ENCODE data around the gene RMC1.
"Not testable (repeated sequence)": the region's sequence is repeated elsewhere in the genome, so short reads cannot be mapped to it uniquely, and the experiment has no call there.

RMC1 gene

DNA sequence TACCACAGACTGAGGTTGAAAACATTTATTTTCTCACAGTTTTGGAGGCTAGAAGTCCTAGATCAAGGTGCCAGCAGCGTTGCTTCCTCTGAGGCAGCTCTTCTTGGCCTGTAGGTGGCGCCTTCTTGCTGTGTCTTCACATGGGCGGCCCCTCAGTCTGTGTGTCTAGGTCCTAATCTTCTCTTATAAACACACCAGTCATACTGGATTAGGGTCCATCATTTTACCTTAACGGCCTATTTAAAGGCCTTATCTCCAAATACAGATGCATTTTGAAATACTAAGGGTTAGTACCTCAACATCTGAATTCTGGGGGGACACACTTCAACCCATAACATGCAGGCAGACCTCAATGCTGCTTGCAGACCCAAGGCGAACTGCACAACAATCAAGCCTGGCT is 4.4 kb upstream of the RMC1 start:
- peak; percentile 26 to 62 (median 38) for DNase-seq

DNA sequence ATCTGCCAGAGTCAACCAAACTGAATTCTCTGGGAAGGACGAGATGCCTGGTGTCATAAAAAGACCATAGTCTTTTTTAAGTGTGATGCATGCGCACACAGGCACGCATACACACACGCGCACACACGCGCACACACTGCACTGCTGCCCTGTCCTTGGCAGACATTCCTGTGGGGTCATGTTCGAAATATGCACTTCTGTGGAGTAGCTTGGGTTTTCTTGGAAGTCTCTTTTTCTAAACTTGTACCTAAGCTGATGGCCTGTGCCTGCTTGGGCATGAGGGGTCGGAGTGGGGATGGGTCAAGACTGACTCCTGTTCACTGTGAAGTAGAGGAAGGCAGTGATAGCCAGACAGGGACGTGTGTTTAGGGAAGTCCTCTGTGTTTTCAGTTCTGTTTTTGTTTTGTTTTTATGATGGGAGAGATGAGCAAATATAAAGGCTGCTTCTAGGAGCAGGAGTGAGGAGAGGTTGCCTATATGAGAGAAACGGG is 4.0 kb upstream of the RMC1 start:
- no peak for DNase-seq

DNA sequence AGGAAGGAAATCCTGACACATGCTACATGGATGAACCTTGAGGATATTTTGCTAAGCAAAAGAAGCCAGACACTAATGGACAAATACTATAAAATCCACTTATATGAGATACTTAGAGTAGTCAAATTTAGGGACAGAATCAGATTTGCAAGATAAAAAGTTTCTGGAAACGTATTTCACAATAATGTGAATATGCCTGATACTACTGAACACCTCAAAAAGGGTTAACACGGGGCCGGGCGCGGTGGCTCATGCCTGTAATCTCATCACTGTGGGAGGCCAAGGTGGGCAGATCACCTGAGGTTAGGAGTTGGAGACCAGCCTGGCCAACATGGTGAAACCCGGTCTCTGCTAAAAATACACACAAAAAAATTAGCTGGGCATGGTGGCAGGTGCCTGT is 1.7 kb upstream of the RMC1 start:
- DNase-seq: no peak

DNA sequence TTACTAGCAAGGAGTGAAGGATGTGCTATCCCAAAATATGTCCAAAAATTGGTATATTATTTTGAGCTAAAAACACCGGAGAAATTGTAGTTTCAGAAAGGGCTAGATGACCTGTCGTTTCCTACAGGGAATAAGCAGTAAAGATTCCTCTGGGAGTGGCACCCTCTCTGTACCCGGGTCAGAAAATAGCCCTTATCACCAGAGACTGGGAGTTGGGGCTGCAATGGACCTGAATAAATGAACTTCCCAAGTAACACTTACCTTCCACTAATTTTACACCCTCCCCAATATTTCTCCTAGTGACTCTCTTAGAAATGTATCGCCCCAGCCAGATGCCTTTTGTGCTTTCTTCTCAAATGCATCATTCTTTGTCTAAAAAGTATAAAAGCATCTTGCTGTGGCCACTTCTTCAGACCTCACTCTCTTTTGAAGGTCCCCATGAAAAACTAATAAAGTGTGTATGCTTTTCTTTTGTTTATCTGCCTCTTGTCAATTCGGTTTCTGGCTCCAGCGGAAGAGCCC is 734 bp upstream of the RMC1 start:
- DNase-seq: no peak

DNA sequence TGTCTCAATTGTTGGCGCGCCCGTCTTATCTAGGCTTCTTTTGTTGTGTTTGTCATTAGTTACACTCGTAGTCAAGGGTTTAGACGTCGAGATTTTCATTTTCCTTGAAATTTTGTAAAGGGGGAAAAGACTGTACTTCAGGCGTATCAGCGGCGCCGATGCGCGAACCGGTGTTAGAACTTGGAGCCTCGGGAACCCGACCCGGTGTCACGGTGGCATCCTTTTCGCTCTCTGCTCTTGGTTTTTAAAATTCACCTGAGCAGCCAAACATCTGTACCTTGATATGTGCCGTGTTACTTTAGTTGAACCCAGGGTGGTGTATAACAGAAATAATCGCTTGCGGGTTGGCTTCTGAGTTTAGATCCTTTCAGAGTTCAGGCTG is 643 bp downstream of the RMC1 start:
- no peak for DNase-seq

DNA sequence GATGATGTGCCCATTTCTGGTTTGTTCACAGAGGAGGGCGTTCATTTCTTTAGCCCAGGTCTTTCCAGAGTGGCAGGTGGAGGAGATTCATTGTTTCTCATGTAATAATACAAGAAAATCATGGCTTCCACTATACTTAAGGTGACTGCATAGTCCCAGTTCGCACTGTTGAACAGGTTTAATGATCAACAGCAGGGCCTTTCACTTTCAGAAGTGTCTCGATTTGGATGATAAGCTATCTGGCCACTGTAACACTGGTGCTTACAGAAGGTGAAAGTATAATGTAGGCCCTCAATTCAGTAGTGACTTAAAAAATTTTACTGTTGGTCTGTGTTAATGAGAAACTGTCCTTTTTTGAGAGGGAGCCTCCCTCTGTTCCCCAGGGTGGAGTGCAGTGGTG is 1.4 kb downstream of the RMC1 start:
- DNase-seq: no peak

DNA sequence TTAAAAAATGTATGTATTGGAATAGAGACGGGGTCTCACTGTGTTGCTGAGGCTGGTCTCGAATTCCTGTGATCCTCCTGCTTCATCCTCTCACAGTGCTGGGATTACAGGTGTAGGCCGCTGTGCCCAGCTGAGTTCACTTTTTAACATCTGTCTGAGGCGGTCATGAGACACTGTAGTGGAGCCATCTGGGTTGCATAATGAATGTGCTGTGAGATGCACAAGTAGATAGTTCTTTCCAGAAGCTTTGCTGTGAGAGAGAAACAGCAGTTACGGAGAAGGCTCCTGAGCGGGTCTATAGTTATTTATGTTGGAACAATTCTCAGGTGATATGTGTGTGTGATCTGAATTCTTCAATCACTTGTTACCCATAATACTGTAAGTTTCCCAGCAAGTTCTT is 3.1 kb downstream of the RMC1 start:
- DNase-seq: no peak

DNA sequence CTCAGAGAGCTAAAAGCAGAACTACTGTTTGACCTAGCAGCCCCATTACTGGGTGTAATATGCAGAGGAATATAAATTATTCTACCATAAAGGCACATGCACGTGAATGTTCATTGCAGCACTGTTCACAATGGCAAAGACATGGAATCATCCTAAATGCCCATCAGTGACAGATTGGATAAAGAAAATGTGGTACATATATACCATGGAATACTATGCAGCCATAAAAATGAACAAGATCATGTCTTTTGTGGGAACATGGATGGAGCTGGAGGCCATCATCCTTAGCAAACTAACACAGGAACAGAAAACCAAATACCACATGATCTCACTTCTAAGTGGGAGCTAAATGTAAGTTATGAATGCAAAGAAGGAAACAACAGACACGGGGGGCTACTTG is 7.6 kb downstream of the RMC1 start:
- not testable (repeated sequence) for DNase-seq

DNA sequence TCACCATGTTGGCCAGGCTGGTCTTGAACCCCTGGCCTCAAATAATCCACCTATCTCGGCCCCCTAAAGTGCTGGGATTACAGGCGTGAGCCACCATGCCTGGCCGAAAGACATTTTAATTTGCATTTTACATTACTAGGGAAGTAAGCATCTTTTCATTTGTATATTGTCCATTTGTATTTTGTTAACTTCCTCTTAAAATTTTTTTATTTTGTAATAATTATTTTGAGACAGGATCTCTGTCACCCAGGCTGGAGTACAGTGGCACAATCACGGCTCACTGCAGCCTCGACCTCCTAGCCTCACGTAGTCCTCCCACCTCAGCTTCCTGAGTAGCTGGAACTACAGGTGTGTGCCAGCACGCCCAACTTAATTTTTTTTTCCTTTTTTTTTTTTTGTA is 8.9 kb downstream of the RMC1 start:
- DNase-seq: not testable (repeated sequence)

DNA sequence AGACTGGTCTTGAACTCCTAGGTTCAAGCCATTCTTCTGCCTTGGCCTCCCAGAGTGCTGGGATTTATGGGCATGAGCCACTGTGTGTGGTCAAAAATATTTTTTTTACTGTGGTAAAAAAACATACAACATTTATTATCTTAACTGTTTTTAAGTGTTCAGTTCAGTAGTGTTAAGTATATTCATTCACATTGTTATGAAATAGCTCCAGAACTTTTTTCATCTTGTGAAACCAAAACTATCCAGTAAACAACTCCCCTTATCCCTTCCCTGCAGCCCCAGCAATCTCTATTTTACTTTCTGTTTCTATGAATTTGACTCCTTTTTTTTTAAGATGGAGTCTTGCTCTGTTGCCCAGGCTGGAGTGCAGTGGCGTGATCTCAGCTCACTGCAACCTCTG is 9.3 kb downstream of the RMC1 start:
- DNase-seq: no peak

DNA sequence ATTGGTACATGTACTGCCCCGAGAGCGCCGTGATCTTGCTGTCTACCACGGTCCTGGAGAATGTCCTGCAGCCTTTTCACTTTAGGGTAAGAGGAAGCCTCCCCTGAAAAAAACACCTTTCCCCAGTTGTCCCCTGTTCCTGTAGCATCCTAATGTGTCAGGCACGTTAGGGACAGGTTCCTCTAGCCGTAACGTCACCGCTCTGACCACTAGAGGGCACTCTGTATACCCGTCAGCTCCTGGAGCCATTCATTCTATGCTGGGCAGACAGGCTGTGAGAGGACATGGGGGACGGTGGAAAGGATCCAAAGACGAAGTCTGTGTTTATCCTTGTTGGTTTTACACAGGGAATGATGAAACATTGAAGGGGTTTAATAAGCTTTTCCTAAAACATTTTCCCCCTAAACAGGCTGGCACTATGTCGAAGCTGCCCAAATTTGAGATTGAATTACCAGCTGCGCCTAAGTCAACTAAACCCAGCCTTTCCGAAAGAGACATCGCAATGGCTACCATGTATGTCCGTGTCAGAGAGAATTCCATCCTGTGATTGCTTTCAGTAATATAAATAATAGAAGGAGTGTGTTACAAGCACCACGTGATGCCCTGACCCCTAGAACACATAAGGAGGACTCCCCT is 12.7 kb downstream of the RMC1 start:
- DNase-seq: peak; percentile 28 to 59 (median 51)

DNA sequence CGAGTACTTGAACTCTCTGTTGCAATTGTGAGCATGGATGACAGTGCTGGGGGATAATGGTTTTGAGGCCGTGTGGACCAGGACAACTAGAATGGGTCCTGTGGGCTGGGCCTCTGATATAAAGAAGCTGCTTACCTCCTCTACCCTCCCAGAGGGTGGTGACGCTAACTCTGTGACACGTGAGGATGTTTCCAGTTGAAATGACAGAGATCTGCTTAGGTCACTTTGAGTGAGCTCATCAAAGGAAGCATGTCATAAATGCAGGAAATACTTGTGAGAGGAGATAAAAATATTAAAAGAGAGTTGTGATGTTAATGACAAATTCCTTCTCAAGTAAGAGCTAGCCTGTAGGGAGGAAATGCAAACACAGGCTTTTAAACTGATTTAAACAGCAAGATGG is 16.4 kb downstream of the RMC1 start:
- no peak for DNase-seq

DNA sequence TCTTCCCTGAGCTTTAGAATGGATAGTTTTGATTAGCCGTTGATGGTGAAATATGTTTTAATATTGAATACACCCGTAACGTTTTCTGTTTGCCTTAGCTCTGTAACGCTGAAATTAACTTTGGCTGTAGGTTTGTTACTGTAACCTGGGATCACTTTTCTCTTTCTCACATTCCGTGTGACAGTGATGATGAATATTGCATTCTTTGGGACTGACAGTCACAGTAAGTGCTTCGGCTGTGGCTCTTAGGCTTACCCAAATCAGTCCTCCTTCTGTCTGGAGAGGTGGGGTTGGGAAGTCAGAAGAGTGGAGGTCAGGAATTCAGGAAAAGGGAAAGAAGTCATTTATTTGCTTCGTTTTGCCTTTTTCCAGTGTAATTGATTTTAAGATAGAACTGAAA is 18.0 kb downstream of the RMC1 start:
- no peak for DNase-seq

DNA sequence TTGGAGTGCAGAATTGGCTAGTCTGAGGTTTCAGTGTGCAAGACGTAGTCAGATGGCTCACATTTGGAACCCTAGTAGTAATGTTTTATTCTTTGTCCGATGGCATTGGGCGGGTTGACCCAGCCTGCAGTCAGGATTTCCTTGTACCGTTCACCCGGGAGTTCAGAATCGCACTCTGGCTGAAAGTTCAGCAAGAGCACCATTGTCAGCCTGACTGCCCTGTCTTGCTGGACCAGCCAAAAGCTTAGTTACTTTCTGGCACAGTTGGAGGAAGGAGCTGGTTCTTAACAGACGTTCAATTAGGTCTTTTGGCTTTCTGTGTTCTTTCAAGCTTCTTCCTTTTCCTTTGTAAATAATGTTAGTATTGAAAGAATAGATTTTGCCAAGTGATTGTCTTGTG is 18.6 kb downstream of the RMC1 start:
- no peak for DNase-seq

DNA sequence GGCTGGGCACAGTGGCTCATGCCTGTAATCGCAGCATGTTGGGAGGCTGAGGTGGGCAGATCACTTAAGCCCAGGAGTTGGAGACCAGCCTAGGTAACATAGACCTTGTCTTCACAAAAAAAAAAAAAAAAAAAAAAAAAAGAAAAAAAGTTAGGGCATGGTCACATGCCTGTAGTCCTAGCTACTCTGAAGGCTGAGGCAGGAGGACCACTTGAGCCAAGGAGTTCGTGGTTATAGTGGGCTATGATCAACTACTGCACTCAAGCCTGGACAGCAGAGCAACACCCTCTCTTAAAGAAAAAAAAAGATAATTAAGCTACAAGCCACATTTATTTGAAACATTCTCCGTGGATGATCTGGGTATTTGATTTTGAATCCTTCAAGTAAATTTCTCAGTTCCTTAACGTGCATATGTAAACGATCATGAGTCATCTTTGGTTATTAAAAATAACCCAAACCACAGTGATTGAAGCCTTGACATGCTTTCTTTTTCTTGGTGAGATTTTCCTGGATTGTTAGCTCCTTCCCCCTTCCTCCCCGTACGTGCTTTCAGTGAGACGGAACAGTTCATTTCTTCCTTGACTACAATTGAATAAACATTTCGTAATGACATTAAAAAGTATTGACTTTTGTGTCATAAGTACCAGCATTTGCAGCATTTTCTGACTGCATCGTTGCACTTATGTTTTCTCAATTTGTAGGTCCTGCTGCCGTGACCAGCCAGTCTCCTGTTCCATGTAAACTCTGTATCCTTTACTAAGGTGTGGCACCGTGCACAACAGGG is 20.3 kb downstream of the RMC1 start:
- DNase-seq: no peak

DNA sequence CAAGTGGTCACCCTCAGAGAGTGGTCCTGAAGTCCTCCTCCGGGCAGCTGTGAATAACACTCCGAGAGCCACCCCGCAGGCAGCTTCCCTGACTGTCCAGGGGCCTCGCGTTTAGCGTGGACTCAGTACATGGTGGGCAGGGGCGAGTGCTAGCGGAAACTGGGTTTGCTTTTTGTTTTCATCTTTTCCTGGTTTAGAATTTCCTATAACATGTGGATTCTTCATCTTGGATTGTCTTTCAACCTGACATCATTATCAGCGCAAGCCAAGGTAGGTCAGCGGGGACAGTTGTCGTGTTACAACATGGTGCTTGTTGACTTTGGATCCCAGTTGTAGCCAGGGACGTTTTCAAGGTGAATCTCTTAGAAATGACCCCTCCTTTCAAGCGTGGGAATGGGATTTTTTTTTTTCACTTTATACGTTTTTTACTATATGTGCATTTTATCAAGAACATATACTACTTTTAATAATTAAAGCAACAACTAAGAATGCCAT is 20.9 kb downstream of the RMC1 start:
- DNase-seq: no peak

DNA sequence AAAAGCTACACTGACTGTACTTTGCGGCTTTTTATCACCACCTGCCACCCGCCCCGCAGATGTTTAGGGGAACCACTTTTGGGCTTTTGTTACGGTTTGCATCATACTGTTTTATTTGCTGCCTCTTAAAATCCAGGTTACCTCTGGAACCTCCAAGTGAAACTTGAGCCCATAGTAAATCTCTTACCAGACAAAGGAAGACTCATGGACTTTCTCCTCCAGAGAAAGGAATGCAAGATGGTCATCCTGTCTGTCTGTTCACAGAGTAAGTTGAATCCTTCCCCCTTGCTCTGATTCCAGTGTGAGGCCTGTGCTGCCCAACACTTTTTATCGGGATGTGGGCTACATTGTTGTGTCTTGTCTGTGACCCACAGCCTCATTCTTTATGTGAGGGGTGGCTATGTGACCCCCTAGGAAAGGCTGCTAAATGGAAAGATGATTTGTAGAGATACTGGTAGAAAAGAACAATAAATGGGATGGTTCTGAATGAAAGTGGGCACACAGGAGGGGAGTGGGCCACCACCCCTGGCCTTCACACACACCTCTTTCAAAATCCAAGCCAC is 23.3 kb downstream of the RMC1 start:
- no peak for DNase-seq

DNA sequence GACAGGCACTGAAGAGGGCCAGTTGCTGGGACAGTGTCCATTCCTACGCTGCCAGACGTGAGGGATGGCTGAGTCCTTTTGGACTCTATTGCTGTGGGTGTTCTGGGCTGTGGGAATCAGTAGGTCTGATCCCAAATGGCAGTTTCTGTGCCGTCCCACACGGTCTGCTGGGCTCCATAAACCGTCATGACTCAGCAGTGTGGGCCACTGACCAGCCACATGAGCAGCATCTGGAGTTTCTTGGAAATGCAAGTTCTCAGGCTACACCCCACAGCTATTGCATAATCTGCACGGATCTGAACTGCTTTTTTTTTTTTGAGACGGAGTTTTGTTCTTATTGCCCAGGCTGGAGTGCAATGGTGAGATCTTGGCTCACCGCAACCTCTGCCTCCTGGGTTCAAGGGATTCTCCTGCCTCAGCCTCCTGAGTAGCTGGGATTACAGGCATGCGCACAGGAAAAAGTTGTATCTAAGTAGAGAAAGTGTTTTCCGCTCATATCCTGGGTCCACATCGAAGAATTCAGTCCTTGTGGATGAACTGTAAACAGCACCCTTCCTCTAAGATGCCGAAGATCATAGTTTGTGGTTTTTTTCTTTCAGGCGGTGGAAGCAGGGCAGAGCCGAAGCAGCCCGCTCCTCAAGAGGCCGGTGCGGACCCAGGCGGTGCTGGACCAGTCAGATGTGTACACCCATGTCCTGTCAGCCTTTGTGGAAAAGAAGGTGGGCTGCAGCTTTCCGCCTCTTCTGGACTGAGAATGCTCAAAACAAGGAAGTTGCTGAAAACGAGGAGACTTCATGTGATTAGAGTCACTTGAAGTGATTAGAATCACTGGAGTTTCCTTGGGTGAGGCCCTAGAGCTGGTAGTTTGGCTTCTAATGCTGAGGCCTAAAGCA is 25.5 kb downstream of the RMC1 start:
- DNase-seq: no peak

DNA sequence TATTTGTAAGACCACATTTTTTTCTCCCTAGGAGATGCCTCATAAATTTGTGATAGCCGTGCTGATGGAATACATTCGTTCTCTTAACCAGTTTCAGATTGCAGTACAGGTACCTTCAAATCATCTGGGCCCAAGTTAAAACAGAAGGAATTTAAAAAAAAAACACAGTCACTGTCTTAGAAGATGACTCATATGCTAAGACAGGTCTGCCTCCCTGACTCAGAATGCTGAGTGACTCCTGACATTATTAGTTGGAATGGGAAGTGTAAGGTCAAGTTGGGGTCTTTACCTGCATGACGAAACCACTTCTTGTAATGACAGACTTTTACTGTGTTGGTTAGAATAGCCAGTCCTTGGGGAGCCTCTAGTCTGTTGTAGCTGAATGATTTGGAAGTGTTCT is 26.3 kb downstream of the RMC1 start:
- no peak for DNase-seq

DNA sequence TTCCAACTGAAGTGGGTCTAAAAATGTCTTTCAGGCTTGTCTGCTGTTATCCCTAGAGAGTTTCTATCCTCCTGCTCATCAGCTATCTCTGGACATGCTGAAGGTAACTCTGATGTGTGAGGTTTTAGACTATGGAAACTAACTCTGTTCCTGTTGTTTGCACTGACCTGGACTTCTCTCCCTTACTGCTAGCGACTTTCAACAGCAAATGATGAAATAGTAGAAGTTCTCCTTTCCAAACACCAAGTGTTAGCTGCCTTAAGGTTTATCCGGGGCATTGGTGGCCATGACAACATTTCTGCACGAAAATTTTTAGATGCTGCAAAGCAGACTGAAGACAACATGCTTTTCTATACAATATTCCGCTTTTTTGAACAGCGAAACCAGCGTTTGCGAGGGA is 26.9 kb downstream of the RMC1 start:
- no peak for DNase-seq

DNA sequence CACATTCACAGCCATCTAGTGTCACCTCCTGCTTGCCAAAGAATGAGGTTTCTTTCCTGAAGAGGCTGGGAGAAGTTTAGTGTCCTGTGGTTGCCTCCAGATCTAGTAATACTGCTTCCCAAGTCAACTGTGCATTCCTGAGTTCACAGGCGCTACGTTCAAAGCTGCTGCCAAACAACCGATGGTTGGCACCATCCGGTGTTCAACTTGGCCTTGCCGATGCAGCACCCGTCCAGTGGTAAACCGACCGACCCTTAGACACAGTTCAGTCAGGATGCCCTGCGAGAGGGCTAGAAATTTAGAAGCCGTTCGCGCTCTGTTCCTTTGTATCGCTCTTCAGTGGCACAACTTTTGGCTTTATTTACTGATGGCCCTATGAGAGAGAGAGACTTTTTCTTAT is 28.6 kb downstream of the RMC1 start:
- DNase-seq: no peak

DNA sequence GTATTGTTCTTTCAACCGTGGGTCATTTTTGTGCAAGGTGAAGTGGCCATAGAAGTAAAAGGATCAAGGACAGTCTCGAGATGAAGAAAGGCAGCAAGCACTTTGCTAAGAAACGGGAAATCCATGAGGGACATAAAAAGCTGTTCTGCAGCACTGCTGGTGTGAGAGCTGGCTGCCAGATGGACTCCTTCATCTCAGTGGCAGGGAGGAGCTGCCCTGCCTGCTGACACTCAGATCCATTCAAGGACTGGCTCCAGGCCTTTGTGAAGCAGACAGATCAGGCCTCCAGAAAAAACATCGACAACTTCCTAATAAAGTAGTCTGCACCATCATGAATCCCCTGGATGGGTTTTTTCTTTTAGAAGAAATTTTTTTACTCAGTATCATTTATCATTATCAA is 29.5 kb downstream of the RMC1 start:
- no peak for DNase-seq

DNA sequence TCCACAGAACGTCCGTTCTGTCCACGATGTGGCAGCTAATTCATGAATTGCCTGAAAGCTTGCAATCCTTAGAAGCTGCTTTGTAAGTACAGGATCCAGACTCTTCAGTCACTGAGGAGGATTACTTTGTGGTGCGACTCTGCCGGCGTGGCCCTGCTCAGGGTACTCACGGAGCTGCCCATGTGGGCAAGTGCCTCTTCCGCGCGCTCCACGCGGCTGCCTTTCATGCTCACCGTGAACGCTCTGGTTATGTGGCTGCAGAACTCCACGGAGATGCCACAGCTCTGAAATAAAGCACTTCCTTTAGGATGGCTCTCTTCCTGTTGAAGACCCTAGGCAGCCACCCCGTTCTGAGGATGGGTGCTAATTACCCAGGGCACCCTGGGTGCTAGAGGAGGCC is 31.0 kb downstream of the RMC1 start:
- no peak for DNase-seq

Measured in activated CD4-positive, CD25-positive, alpha-beta regulatory T cell (primary cell).